HUES48 (cell line): Measurements from ENCODE around the gene NDE1.
"Not testable (repeated sequence)": the region's sequence is repeated elsewhere in the genome, so short reads cannot be mapped to it uniquely, and the experiment has no call there.

Experiments
- H3K27ac ChIP-seq: one replicate; pipeline ENCODE4 v1.7.0; 2013; ENCODE audit warnings: low read depth, low read length, inconsistent platforms
- H3K27me3 ChIP-seq: 2 replicates; pipeline ENCODE4 v1.6.1; 2013; ENCODE audit warnings: mild to moderate bottlenecking, low read length; ENCODE audit not compliant: control insufficient read depth, insufficient read depth
- H3K36me3 ChIP-seq: 2 replicates; pipeline ENCODE4 v1.6.1; 2013; ENCODE audit warnings: low read length; ENCODE audit not compliant: control insufficient read depth, insufficient read depth
- H3K4me1 ChIP-seq: 2 replicates; pipeline ENCODE4 v1.6.1; 2013; ENCODE audit warnings: mild to moderate bottlenecking, low read length; ENCODE audit not compliant: control insufficient read depth, insufficient read depth
- H3K4me3 ChIP-seq: 2 replicates; pipeline ENCODE4 v1.5.1; 2013; ENCODE audit warnings: mild to moderate bottlenecking, low read depth, low read length
- H3K9ac ChIP-seq: 2 replicates; pipeline ENCODE4 v1.6.1; 2013; ENCODE audit warnings: mild to moderate bottlenecking, low read depth, low read length, moderate library complexity
- H3K9me3 ChIP-seq: 2 replicates; pipeline ENCODE4 v1.6.1; 2013; ENCODE audit warnings: low read length; ENCODE audit not compliant: control insufficient read depth, insufficient read depth

The NDE1 gene, protein sequence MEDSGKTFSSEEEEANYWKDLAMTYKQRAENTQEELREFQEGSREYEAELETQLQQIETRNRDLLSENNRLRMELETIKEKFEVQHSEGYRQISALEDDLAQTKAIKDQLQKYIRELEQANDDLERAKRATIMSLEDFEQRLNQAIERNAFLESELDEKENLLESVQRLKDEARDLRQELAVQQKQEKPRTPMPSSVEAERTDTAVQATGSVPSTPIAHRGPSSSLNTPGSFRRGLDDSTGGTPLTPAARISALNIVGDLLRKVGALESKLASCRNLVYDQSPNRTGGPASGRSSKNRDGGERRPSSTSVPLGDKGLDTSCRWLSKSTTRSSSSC

DNA sequence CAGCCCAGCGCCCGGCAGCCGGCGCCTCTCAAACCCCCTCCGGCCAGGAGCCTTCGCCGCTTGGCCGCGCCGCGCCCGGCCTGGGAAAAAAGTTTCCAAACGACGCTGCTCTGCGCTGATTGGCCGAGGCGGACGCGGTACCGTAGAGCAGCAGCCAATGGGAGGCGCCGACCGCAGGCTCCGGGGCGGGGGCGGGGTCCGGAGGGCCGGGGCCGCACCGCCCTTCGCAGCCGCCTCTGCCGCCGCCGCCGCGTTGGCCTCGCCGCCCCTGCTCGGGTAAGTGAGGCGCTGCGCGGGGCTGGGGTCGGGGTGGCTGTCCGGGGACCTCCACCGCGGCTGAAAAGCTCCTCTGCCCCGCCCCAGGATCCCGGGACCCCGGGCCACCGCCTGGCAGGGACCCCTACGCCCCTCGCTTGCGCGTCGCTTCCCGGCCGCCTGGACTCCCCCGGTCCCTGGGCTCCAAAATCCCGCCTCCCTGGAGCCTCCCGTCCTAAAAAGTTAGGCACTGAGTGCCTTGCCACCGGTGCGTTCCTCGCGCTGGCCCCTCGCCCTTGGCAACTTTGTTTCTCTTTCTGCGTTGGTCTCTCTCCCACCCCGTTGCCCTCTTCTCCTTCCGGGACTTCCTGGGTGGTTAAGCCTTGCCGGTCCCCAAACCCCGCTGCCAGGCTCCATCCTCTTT, at the start of gene NDE1:
TSS of gene NDE1 (plus strand) at position 227 of the 679 bp plus-strand sequence. CDS start 14,534 bp downstream, outside the sequence.
- Histone ChIP-seq H3K27me3 (no peaks in the 10 kb centered on the region), H3K27ac (peak within 1 kb of the TSS; percentile 75), H3K4me1 (no peaks in the 10 kb centered on the region), H3K9me3 (no peaks in the 10 kb centered on the region), H3K4me3 (peak within 1 kb of the TSS; percentile 97), H3K36me3 (peaks cover 13% of the 10 kb centered on the region), H3K9ac (peak within 1 kb of the TSS; percentile 51; the same call in 1 of the 2 replicates)

DNA sequence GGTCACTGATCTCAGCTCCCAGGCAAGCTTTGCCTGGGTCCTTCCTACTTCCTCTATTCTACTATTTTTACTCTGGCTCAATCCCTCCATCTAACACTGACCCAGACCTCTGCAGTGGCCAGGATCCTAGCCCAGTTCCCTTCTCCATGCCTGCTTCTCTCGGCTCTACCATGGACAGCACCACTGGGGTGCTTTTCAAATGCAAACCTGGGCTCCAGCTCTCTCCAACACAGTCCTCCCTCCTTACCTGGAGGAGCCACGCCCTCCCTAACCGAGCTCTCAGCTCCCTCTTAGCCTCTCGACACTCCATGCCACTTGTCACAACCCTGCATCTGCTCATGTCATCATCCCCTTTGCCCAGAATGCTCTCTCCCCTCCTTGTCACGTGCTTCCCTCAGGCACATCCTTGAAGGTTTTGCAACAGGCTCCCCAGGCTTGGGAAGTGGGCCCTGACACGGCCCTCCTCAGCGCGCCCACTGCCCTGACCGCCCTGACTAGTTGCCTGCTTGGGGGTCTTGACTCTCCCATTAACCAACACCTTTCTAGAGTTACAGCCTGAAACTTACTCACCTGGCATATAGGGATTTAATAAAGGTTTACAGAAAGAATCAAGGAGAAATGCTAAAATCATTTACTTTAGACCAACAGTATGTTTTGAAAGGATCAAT, 48.7 kb upstream of the NDE1 start:
- H3K4me3 ChIP-seq: no peak overlapping the region
- no peak overlapping the region for H3K27ac ChIP-seq
- H3K4me1 ChIP-seq: peaks cover 6% of the 10 kb centered on the region; the same call in 1 of the 2 replicates
- peaks cover 82% of the 10 kb centered on the region for H3K36me3 ChIP-seq
- no peaks in the 10 kb centered on the region for H3K9me3 ChIP-seq
- H3K9ac ChIP-seq: no peak overlapping the region
- no peaks in the 10 kb centered on the region for H3K27me3 ChIP-seq

DNA sequence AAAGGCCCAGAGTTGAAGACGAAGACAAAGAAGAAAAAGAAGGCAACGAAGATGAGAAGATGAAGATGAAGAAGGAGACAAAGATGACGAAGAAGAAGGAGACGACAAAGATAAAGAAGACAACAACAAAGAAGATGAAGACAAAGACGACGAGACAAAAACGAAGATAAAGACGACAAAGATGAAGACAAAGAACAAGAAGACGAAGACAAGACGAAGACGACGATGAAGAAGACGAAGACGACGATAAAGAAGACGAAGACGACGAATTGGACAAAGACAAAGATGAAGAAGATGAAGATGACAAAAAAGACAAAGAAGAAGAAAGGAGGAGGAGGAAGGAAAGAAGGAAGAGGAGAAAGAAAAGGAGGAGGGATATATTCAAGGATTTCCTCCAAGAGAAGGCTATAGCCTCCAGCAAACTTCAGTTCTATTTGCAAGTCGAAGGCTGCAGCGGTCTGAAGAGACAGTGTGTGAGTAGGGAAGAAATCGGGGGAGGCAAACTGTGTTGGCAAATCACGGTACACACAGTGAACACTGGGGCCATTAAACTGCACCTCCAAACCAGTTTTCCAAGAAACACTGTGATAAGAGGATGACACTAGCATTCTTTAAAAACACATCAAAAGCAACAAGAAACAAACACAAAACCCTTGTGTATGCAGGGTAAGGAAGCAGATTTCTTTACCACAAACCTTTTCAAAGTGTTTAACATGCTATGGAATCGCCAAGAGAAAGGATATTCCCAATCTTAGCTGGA, 47.6 kb upstream of the NDE1 start:
- H3K36me3 ChIP-seq: peaks cover 76% of the 10 kb centered on the region
- H3K27me3 ChIP-seq: no peaks in the 10 kb centered on the region
- no peak overlapping the region for H3K4me3 ChIP-seq
- no peak overlapping the region for H3K9ac ChIP-seq
- H3K9me3 ChIP-seq: no peaks in the 10 kb centered on the region
- H3K4me1 ChIP-seq: peaks cover 6% of the 10 kb centered on the region; the same call in 1 of the 2 replicates
- H3K27ac ChIP-seq: no peak overlapping the region

DNA sequence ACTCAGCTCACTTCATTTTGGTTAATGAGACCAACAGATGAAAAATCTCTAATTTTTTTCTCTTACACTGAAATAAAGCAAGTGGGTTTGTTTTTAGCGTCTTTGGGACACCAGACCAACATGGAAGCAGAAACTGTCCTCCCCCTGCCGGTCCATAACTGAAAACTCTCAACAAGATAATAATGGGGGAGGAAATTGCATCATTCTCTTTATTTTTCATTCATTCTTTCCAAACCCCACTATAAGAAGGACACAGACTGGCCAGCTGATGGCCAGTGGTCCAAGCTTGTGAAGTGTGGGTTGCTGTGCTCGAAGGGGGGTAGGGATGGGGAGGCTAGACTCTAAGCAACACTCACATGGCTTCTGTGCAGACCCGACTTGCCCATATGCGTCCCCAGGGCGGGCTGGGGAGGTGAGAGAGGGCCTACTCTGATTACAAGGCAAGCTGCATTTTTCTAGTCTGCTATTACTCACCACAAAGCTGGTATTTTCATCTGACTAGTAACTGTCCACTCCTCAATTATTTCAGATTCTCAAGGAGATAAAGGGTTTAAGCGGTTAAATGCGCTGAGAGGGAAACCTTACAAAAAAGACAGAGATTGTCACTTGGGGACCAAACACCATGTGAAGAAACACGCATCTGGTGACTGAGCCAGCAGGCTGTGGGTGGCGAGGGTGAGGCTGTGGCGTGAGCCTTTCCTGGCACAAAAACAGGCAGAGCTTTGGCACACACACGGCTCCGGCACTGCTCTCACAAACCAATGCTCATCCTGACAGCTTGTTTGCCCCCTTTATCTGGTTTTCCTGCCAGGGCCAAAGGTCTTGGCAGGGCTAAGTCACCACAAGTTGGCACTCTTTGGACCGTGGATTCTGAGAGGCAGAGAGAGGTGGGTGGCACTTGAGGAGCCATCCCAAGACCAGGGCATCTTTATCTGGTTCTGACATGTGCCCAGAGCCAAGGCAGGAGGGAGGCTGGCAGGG, 45.3 kb upstream of the NDE1 start:
- Histone ChIP-seq H3K27ac (no peak overlapping the region), H3K9ac (no peak overlapping the region), H3K9me3 (no peaks in the 10 kb centered on the region), H3K4me3 (no peak overlapping the region), H3K36me3 (peaks cover 77% of the 10 kb centered on the region), H3K27me3 (no peaks in the 10 kb centered on the region), H3K4me1 (peaks cover 6% of the 10 kb centered on the region; the same call in 1 of the 2 replicates)

DNA sequence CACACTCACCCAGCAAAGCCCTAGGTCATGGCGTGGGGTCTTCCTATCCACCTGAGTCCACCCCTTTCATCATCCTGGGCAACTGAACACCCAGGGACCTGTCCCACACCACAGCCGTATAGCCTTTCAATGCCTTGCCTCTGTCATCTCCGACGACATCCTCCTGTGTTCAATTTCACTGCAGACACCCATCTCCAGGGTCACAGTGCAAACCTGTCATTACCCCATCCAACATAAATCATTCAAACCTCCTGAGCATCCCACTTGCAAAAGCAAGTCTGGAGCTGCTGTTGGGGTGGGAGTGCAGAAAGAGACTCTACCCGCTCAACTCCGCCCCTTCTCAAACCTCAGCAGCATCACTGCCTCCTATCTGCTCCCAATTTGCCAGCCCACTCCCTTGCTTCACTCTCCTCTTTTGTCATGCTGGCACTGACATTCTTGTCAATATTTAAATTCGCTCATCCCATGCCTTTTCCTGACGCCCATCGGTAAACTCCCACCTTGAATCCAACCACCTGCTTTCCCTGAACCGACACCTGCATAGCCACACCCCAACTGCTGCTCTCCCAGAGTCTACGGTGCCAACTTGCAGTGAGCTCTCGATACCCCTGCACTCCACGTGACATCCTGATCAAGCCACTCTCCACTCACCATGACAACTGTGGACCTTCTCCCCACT, 44.1 kb upstream of the NDE1 start:
- no peak overlapping the region for H3K4me3 ChIP-seq
- no peaks in the 10 kb centered on the region for H3K9me3 ChIP-seq
- H3K27me3 ChIP-seq: no peaks in the 10 kb centered on the region
- no peak overlapping the region for H3K27ac ChIP-seq
- H3K9ac ChIP-seq: no peak overlapping the region
- peaks cover 4% of the 10 kb centered on the region; the same call in 1 of the 2 replicates for H3K4me1 ChIP-seq
- H3K36me3 ChIP-seq: peaks cover 78% of the 10 kb centered on the region

DNA sequence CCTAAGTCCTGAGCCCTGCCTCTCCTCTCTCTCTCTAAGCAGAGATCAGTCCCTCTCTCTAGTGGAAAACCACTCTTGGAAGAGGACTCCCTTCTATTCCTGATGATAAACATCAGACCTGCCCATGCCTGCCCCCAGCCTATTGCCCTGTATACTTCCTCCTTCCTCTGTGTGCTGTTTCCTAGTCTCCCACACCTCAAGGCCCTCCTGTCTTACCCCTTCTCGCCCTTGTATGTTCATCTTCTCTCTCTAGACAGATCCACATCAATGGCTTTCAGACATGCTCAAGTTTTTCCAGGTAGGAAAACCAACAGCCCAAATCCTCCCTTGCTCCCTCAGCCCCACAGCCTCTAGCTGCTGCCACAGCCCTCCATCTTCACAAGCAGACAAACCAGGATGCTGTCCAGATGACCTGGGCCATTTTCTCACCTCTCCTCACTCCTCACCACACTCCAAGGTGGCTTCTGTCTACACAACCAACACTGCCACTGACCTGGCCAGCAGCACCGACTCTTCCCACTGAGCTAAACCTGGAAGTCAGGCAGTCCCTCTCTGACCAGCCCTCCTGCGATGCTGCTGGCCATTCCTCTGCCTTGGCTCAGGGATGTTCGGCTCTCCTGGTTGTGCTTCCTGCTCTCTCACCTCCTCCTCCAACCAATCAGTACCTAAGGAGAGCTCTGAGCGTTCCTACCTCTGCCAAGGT, 43.4 kb upstream of the NDE1 start:
- H3K9me3 ChIP-seq: no peaks in the 10 kb centered on the region
- H3K9ac ChIP-seq: no peak overlapping the region
- H3K27me3 ChIP-seq: no peaks in the 10 kb centered on the region
- H3K4me3 ChIP-seq: no peak overlapping the region
- no peak overlapping the region for H3K27ac ChIP-seq
- peaks cover 79% of the 10 kb centered on the region for H3K36me3 ChIP-seq
- no peaks in the 10 kb centered on the region for H3K4me1 ChIP-seq

DNA sequence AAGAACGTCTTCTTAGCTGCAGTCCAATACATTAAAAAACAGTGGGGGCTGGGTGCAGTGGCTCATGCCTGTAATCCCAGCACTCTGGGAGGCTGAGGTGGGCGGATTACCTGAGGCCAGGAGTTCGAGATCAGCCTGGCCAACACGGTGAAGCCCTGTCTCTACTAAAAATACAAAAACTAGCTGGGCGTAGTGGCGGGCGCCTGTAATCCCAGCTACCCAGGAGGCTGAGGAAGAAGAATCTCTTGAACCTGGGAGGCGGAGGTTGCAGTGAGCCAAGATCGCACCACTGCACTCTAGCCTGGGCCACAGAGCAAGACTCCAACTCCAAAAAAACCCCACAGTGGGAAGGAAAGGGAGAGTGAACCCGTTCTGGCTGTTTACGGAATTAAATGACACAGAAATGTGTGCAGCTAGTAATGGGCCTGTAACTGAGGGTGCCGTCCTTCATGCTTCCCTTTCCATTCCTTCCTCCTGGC, 42.8 kb upstream of the NDE1 start:
- H3K9me3 ChIP-seq, H3K9ac ChIP-seq, H3K4me1 ChIP-seq, H3K27ac ChIP-seq, H3K27me3 ChIP-seq, H3K4me3 ChIP-seq: not testable (repeated sequence)
- peaks cover 79% of the 10 kb centered on the region for H3K36me3 ChIP-seq

DNA sequence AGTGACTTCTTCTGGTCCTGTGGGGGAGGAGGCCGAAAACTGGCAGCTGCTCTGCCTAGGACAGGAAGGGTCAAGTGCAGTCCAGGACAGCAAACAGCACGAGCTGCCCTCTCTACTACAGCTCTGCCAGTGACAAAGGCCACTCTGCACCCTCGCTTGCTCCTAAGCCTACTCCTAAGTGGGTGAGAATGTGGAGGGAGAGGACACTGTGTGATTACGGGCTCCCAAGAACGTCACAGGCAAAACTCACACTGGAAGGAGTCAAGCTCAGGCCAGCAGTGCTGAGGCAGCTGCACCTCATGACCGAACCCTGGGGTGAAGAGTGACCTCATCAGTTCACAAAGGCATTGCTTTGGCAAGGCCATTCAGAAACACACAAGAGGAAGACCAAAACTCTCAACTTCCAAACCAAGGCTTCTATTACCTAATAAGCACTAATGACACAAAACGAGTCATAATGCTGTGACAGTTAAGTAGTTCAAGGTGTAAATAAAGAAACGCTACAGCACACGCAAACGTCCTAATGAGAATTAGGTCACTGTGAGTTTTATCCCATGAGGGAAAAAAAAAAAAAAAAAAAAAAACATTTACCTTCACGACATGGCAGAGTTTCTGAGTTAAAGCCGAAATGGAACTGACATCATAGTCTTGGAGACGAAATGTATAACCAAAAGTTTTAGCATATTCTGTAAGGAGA, 42.2 kb upstream of the NDE1 start:
- Histone ChIP-seq H3K27ac (no peak overlapping the region), H3K9me3 (no peaks in the 10 kb centered on the region), H3K4me1 (no peaks in the 10 kb centered on the region), H3K27me3 (no peaks in the 10 kb centered on the region), H3K36me3 (peaks cover 80% of the 10 kb centered on the region), H3K4me3 (no peak overlapping the region), H3K9ac (no peak overlapping the region)
